LNCaP clone FGC (cell line): Measurements from ENCODE around the gene TNIK.
"Not testable (repeated sequence)": the region's sequence is repeated elsewhere in the genome, so short reads cannot be mapped to it uniquely, and the experiment has no call there.

Experiments
- DNase-seq: peaks from one replicate; pipeline ENCODE4 v3.0.0-alpha.2; 2011; ENCODE audit warnings: low read depth
- H3K4me3 ChIP-seq: 2 replicates; pipeline ENCODE4 v1.5.1; 2011; ENCODE audit warnings: mild to moderate bottlenecking, low read depth, low read length, control low read depth
- TF ChIP-seq, protein P1 (sequence below): IDR thresholded peaks from 2 replicates; pipeline ENCODE4 v1.5.1; 2012; ENCODE audit warnings: mild to moderate bottlenecking; ENCODE audit not compliant: control insufficient read depth, insufficient read depth; ENCODE audit errors: extremely low read depth

Gene TNIK

DNA sequence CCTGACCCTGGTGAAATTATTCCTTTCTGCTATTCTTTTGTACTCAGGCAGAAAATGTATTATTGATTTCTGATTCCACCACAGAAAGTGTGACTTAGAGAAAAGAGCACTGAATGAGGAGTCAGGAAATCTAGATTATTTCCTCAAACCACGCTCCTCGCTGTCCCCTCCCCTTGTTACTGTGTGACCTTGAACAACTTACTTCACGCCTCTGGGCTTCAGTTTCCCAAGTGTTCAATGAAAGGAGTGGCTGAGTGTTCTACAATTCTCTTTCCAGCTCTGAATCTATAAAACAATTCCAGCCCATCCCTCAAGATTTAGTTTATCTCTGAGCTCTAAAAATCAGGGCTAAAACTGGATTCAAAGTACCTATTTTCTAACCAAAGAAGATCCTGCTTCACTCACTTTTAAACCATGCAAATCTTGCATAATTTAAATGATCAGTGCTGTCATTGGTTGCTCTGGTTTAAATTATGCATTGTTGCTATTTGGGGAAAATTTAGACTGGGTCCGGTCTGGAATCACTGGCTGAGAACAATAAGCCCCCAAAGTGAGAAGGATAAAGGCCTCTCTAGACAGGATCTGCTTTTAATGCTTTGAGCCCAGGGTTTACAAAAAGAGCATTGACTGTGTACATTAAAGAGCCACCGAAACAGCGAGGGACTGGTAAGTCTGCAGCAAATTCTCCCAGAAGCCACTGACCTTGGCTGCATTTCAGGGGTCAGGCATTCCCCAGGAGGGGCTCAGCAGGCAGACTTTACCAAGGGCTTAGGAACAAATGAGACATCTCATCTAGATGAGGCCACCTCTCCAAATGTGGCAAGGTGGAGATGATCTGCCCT is 3.2 kb downstream of the TNIK start:
- H3K4me3 ChIP-seq = no peak overlapping the region
- TF ChIP-seq, protein P1, sequence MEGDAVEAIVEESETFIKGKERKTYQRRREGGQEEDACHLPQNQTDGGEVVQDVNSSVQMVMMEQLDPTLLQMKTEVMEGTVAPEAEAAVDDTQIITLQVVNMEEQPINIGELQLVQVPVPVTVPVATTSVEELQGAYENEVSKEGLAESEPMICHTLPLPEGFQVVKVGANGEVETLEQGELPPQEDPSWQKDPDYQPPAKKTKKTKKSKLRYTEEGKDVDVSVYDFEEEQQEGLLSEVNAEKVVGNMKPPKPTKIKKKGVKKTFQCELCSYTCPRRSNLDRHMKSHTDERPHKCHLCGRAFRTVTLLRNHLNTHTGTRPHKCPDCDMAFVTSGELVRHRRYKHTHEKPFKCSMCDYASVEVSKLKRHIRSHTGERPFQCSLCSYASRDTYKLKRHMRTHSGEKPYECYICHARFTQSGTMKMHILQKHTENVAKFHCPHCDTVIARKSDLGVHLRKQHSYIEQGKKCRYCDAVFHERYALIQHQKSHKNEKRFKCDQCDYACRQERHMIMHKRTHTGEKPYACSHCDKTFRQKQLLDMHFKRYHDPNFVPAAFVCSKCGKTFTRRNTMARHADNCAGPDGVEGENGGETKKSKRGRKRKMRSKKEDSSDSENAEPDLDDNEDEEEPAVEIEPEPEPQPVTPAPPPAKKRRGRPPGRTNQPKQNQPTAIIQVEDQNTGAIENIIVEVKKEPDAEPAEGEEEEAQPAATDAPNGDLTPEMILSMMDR = no peak
- no peak for DNase-seq

DNA sequence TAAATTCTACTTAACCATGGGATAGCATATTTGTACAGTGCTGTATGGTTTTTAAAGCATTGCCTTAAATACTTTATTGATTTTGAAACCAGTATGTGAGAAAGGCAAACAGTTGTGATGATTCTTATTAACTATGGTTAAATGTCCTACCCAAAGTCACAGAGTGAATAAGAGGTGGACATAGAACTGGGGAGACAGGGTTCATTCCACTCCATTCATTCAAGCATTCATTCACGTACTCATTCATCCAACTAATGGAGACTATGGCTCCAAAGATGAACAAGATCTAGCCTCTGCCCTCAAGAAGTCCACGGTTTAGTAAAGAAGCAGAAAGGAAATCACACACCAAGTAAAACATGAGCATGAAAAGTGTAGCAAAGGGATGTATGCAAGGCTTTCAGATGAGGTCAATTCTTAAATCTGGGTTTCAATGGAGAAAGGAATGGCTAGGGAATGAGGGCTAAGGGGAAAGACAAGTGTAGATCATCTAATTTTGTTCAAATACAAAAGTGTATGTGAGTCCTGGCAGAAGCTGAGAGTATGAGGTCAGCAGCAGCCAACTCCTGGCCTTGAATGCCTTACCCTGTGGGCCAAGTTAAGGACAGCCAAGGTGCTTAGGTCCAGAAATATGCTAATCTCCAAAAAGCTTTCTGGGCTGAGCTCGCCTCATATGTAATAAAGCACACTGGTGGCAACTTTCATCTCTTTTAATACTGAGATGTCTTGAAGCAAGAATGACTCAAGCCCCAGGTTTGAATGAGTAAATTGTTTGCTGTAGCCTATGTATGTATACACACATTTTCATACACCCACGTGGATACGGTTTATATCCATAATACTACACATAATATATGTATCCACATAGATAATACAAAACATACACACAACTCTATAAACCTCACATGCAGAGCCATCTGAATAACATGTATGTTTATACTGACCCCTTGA is 4.3 kb downstream of the TNIK start:
- H3K4me3 ChIP-seq = no peak overlapping the region
- DNase-seq = no peak
- TF ChIP-seq, protein P1 = no peak

DNA sequence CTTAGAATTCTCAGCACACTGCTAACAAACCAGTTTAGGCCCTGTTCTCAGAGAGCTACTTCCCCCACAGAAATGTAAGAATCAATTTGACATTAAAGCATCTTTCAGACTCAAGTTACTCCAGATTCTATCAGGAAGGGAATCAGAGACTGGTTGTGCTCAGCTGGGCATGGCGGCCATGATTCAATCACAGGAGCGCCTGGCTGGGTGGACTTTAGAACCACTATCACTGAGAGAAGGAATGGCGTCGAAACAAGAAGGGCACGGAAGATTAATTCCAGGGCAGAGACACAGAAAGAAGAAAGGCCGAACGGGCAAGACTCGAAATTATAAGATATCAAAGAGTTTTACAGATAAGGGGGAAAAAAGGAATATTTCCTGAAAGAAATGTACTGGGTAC is 6.2 kb downstream of the TNIK start:
- H3K4me3 ChIP-seq = no peak overlapping the region
- no peak for DNase-seq
- TF ChIP-seq, protein P1 = no peak

DNA sequence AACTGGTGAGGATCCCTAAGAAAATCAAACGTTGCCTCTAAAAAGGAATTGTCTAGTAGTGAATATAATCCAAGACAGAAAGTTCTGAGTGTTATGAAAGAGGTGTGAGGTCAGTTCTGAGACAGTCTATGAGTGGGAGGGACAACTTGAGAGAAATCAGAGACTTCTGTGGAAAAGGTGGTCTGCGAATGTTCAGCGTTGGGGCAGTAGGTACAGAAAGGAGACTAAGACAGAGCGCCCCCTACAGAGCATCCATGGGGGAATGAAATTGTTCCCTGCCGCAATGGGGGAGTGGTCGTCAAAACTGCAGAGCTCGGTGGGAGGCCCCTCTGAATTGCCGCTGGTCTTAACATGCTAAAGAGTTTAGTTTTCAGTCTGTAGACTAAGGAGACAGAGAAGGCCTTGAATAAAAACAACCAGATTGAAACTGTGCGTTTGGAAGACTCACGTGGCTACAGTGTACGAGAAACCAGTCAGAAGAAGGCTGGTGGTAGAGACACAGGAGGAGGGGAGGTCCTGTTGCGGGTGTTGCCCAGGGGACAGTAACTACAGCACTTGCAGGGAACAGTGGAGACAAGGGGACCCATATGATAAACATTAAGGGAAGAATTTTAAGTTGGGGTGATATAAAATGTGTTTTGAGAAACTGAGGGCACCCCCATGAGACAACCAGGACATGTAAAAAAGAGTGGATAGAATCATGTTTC is 6.9 kb downstream of the TNIK start:
- DNase-seq = no peak
- H3K4me3 ChIP-seq = no peak overlapping the region
- TF ChIP-seq, protein P1 = no peak

DNA sequence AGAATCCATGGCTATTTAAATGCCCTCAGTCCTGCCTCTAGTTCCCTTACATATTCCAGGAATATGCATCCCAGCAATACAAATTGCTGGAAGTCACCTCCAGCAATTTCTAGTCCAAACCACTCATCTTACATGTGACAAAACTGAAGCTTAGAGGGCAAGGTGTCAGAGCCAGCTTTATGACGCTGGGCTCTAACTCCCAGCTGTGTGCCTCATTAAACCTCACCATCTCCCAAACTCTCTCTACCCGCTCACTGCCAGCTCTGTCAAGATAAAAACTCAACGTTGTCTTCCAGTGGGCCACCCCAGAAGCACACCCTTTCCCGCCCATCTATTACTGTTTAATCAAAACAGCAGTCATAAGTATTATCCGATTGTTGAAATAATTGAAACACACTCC is 7.9 kb downstream of the TNIK start:
- DNase-seq = no peak
- TF ChIP-seq, protein P1 = no peak
- no peak overlapping the region for H3K4me3 ChIP-seq

DNA sequence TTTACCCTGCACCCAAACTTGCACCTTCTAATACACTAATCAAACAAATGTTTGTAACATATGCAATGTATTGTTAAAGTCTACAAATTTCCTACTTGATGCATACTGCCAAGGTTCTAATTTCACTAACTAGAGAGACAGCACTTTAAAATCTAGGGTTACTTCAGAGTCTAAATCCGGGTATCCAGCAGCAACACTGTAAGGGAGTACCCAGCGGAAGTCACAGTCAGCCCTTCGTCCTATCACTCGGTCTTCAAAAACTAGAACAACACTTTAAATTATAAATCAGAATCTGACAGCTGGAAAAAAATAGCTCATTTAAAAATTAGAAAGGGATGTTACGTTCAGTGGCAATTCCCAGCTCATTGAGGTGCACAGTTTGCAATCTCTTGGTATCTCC is 8.3 kb downstream of the TNIK start:
- TF ChIP-seq, protein P1 = no peak
- H3K4me3 ChIP-seq = no peak overlapping the region
- no peak for DNase-seq

DNA sequence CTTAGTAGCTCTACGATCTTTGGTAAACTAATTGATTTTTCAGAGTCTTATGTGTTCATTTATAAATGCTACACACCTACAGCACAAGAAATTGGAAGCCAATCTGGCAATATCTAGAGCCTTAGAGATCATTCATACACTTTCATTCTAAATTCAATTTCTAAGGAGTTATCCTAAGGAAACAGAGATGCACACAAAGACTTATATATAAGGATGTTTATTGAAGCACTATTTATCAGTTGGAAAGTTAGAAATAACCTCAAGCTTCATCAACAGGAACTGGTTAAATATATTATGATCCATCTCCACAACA is 12.7 kb downstream of the TNIK start:
- H3K4me3 ChIP-seq, DNase-seq: not testable (repeated sequence)
